HepG2 (cell line): ENCODE results near the gene NDE1. TPM values are rescaled to one million over a fixed set of nuclear protein-coding genes. Genes with fewer than 3 reads are reported as not detected.

Source experiments
- NFYB ChIP-seq: sonication (generic); formaldehyde crosslinking; IDR thresholded peaks from 2 replicates; pipeline ENCODE4 v1.4.0; 2020; ENCODE audit warnings: missing genetic modification reagents
- SP4 ChIP-seq: sonication (generic); formaldehyde crosslinking; IDR thresholded peaks from 2 replicates; pipeline ENCODE4 v1.8.1; 2023; ENCODE audit warnings: mild to moderate bottlenecking, missing genetic modification reagents
- ZBTB40 ChIP-seq, 2 experiments: fragments of 450-650 bp in 1 of 2; sonication (generic) in 1 of 2; formaldehyde crosslinking in 1 of 2; IDR thresholded peaks; 2 replicates each; pipeline versions ENCODE4 v1.6.1 to v1.8.0; 2016 to 2022; ENCODE audit warnings: antibody characterized with exemption in 1 of 2, mild to moderate bottlenecking in 1 of 2, missing genetic modification reagents in 1 of 2
- ZNF724P ChIP-seq: sonication (generic); formaldehyde crosslinking; IDR thresholded peaks from 2 replicates; pipeline ENCODE4 v1.8.0; 2022; ENCODE audit warnings: missing genetic modification reagents, borderline replicate concordance
- polyA plus RNA-seq, 8 experiments: library from polyadenylated mRNA; depleted of rRNA in 3 of 8; stranded (reverse) in 7 of 8; unstranded in 1 of 8; fragments of >200 nt; fragmentation: Illumina TruSeq in 4 of 8; extraction: Trizol in 4 of 8; gene quantifications; 2 replicates each; pipeline versions ENCODE4 v1.2.1 to v1.2.3, GENCODE V29; 2011 to 2016; ENCODE audit warnings: low read depth in 4 of 8, missing spikeins in 1 of 8, mixed read lengths in 1 of 8; ENCODE audit not compliant: insufficient read depth in 1 of 8
- total RNA-seq, 5 experiments: library from RNA; depleted of rRNA; stranded (reverse); fragments of >200 nt; fragmentation: Illumina TruSeq; extraction: Trizol; gene quantifications; 2 replicates each; pipeline ENCODE4 v1.2.3, GENCODE V29; 2016; ENCODE audit warnings: low read depth in 1 of 5
- TF ChIP-seq, protein P1 (sequence below): sonication (generic); formaldehyde crosslinking; IDR thresholded peaks from 2 replicates; pipeline ENCODE4 v1.5.0; 2020; ENCODE audit warnings: mild to moderate bottlenecking, low read depth, missing genetic modification reagents, borderline replicate concordance

NDE1 gene
- total and polyA plus RNA-seq, 2 of the 13 experiments (the other 11 are each of a cell fraction or from before 2014, with no cell fraction given) = 40.9 to 72.5 TPM

GRCh38 chr16:15723808-15724207, 73.8 kb downstream of the NDE1 start (continued):
- TF ChIP-seq, protein P1, sequence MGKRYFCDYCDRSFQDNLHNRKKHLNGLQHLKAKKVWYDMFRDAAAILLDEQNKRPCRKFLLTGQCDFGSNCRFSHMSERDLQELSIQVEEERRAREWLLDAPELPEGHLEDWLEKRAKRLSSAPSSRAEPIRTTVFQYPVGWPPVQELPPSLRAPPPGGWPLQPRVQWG = no peak
- TF ChIP-seq ZNF724P (CRISPR knock-in tag) (no peak), ZBTB40 (IDR thresholded peaks at IDR 0.05) (no peak), ZBTB40 (CRISPR knock-in tag; IDR thresholded peaks at IDR 0.05) (no peak), NFYB (CRISPR knock-in tag) (no peak), SP4 (CRISPR knock-in tag) (no peak)
